ENCODE data around the gene RUSC1. TPM values are rescaled to one million over a fixed set of nuclear protein-coding genes. Genes with fewer than 3 reads are reported as not detected.

Gene RUSC1
- total and polyA plus RNA-seq, 2 of the 8 experiments (the other 6 are each of a cell fraction or from before 2014, with no cell fraction given), result 54.6 to 90.4 TPM

DNA sequence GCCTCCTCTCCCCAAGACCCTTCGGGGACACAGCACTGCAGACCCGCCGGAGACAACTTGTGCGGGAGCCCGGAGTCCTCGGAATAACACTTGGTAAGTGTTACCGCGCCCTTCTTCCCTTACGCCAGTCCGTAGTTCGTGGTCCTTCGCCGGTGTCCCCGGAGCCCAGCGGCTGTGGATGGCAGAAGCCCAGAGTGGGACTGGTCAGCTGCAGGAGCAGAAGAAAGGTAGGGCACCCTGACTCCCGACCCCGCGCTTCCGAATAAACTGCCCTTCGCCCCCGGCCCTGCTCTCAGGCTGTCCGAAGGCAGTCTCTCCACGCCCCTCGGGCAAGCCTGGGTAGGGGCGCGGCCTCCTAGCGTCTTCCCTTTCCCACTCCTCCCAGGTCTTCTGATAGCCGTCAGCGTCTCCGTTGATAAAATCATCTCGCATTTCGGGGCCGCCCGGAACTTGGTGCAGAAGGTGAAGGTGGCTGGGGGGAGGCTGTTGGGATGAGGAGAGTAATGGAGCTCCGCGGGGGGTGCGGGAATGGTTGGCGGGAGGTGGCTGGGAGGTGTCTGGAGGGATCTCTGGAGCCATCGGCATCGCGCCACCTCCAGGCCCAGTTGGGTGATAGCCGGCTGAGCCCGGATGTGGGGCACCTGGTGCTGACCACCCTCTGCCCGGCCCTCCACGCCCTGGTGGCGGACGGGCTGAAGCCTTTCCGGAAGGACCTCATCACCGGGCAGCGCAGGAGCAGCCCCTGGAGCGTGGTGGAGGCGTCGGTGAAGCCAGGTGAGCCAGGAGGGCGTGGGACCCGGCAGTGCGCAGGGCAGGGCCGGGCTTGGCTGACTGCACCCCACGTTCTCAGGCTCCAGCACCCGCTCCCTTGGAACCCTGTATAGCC, 4.3 kb downstream of the RUSC1 start (continued):
- TF ChIP-seq, protein P1, sequence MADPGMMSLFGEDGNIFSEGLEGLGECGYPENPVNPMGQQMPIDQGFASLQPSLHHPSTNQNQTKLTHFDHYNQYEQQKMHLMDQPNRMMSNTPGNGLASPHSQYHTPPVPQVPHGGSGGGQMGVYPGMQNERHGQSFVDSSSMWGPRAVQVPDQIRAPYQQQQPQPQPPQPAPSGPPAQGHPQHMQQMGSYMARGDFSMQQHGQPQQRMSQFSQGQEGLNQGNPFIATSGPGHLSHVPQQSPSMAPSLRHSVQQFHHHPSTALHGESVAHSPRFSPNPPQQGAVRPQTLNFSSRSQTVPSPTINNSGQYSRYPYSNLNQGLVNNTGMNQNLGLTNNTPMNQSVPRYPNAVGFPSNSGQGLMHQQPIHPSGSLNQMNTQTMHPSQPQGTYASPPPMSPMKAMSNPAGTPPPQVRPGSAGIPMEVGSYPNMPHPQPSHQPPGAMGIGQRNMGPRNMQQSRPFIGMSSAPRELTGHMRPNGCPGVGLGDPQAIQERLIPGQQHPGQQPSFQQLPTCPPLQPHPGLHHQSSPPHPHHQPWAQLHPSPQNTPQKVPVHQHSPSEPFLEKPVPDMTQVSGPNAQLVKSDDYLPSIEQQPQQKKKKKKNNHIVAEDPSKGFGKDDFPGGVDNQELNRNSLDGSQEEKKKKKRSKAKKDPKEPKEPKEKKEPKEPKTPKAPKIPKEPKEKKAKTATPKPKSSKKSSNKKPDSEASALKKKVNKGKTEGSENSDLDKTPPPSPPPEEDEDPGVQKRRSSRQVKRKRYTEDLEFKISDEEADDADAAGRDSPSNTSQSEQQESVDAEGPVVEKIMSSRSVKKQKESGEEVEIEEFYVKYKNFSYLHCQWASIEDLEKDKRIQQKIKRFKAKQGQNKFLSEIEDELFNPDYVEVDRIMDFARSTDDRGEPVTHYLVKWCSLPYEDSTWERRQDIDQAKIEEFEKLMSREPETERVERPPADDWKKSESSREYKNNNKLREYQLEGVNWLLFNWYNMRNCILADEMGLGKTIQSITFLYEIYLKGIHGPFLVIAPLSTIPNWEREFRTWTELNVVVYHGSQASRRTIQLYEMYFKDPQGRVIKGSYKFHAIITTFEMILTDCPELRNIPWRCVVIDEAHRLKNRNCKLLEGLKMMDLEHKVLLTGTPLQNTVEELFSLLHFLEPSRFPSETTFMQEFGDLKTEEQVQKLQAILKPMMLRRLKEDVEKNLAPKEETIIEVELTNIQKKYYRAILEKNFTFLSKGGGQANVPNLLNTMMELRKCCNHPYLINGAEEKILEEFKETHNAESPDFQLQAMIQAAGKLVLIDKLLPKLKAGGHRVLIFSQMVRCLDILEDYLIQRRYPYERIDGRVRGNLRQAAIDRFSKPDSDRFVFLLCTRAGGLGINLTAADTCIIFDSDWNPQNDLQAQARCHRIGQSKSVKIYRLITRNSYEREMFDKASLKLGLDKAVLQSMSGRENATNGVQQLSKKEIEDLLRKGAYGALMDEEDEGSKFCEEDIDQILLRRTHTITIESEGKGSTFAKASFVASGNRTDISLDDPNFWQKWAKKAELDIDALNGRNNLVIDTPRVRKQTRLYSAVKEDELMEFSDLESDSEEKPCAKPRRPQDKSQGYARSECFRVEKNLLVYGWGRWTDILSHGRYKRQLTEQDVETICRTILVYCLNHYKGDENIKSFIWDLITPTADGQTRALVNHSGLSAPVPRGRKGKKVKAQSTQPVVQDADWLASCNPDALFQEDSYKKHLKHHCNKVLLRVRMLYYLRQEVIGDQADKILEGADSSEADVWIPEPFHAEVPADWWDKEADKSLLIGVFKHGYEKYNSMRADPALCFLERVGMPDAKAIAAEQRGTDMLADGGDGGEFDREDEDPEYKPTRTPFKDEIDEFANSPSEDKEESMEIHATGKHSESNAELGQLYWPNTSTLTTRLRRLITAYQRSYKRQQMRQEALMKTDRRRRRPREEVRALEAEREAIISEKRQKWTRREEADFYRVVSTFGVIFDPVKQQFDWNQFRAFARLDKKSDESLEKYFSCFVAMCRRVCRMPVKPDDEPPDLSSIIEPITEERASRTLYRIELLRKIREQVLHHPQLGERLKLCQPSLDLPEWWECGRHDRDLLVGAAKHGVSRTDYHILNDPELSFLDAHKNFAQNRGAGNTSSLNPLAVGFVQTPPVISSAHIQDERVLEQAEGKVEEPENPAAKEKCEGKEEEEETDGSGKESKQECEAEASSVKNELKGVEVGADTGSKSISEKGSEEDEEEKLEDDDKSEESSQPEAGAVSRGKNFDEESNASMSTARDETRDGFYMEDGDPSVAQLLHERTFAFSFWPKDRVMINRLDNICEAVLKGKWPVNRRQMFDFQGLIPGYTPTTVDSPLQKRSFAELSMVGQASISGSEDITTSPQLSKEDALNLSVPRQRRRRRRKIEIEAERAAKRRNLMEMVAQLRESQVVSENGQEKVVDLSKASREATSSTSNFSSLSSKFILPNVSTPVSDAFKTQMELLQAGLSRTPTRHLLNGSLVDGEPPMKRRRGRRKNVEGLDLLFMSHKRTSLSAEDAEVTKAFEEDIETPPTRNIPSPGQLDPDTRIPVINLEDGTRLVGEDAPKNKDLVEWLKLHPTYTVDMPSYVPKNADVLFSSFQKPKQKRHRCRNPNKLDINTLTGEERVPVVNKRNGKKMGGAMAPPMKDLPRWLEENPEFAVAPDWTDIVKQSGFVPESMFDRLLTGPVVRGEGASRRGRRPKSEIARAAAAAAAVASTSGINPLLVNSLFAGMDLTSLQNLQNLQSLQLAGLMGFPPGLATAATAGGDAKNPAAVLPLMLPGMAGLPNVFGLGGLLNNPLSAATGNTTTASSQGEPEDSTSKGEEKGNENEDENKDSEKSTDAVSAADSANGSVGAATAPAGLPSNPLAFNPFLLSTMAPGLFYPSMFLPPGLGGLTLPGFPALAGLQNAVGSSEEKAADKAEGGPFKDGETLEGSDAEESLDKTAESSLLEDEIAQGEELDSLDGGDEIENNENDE (IDR thresholded peaks at IDR 0.05; ENCODE audit: insufficient replicate concordance, low read length), result no peak
- peak; percentile 7; the same call in 1 of the 2 replicates for TF ChIP-seq PHF8 (conservative IDR thresholded peaks at IDR 0.05; ENCODE audit: low read depth, low read length)
- no peak for TF ChIP-seq KDM1A (IDR thresholded peaks at IDR 0.05; ENCODE audit: borderline replicate concordance, low read length)
- TF ChIP-seq TEAD4 (IDR thresholded peaks at IDR 0.05; ENCODE audit: low read depth, low read length), result no peak
- TF ChIP-seq RXRA (IDR thresholded peaks at IDR 0.05; ENCODE audit: insufficient read depth, low read depth, low read length), result no peak
- no peak for TF ChIP-seq BRCA1 (IDR thresholded peaks at IDR 0.05; ENCODE audit: low read depth, low read length)
- TF ChIP-seq EP300 (IDR thresholded peaks at IDR 0.05; ENCODE audit: borderline replicate concordance in 1 of 2, low read depth in 2 of 2, low read length in 2 of 2), result no peak
- TF ChIP-seq SAP30 (IDR thresholded peaks at IDR 0.05; ENCODE audit: insufficient read depth, insufficient replicate concordance, low read length), result peak; percentile 72
- no peak for TF ChIP-seq SUZ12 (IDR thresholded peaks at IDR 0.05; ENCODE audit: low read length)
